GM23248 (cell line): ENCODE measurements around the gene RGS19.

Experiments used
- EZH2 ChIP-seq: fragments of 200-600 bp; sonication (generic); IDR thresholded peaks from 2 replicates; pipeline ENCODE4 v1.6.1; 2018; ENCODE audit warnings: antibody characterized with exemption, mild to moderate bottlenecking; ENCODE audit not compliant: insufficient read depth, poor library complexity, severe bottlenecking
- EZH2phosphoT487 ChIP-seq: fragments of 200-600 bp; sonication (generic); IDR thresholded peaks from 2 replicates; pipeline ENCODE4 v1.6.1; 2018; ENCODE audit warnings: antibody characterized with exemption, moderate library complexity, mild to moderate bottlenecking, low read depth; ENCODE audit not compliant: insufficient read depth

- TF ChIP-seq EZH2 (no peak), EZH2phosphoT487 (no peak)
Observed at GRCh38 chr20:64091770-64092169, 12.5 kb upstream of the RGS19 start.
